MM.1S (cell line): ENCODE measurements around the gene UBASH3A.

ENCODE experiments used
- DNase-seq: peaks from one replicate; pipeline ENCODE4 v3.0.0-alpha.2; 2015
- H2AFZ ChIP-seq: fragments of 300-600 bp; sonication (generic); 2 replicates; pipeline ENCODE4 v1.6.0; 2016; ENCODE audit warnings: antibody characterized with exemption, low read length
- H3F3A ChIP-seq: fragments of 300-600 bp; sonication (generic); 2 replicates; pipeline ENCODE4 v1.6.1; 2016; ENCODE audit warnings: mild to moderate bottlenecking, antibody characterized with exemption, low read length, moderate library complexity, mixed read lengths; ENCODE audit not compliant: insufficient read depth
- H3K27ac ChIP-seq: fragments of 300-600 bp; sonication (generic); 2 replicates; pipeline ENCODE4 v1.5.1; 2016; ENCODE audit warnings: mild to moderate bottlenecking, low read length
- H3K27me3 ChIP-seq: fragments of 300-600 bp; sonication (generic); replicated peaks from 2 replicates; pipeline ENCODE4 v1.6.0; 2016; ENCODE audit warnings: low read length; ENCODE audit not compliant: insufficient read depth
- H3K36me3 ChIP-seq: fragments of 300-600 bp; sonication (generic); replicated peaks from 2 replicates; pipeline ENCODE4 v1.6.1; 2016; ENCODE audit warnings: mild to moderate bottlenecking, low read length, mixed read lengths; ENCODE audit not compliant: insufficient read depth
- H3K4me1 ChIP-seq: fragments of 300-600 bp; sonication (generic); 2 replicates; pipeline ENCODE4 v1.6.1; 2016; ENCODE audit warnings: low read length, mixed read lengths
- H3K4me2 ChIP-seq: fragments of 300-600 bp; sonication (generic); 2 replicates; pipeline ENCODE4 v1.6.0; 2016; ENCODE audit warnings: low read depth, low read length
- H3K4me3 ChIP-seq: fragments of 300-600 bp; sonication (generic); 2 replicates; pipeline ENCODE4 v1.5.1; 2016; ENCODE audit warnings: low read length, mixed read lengths
- H3K79me2 ChIP-seq: fragments of 300-600 bp; sonication (generic); 2 replicates; pipeline ENCODE4 v1.6.1; 2016; ENCODE audit warnings: mixed run types, low read length, mixed read lengths
- H3K9ac ChIP-seq: fragments of 300-600 bp; sonication (generic); 2 replicates; pipeline ENCODE4 v1.6.1; 2016; ENCODE audit warnings: low read length, mixed read lengths
- H3K9me2 ChIP-seq: fragments of 300-600 bp; sonication (generic); replicated peaks from 2 replicates; pipeline ENCODE4 v1.6.1; 2016; ENCODE audit warnings: mild to moderate bottlenecking, low read length, mixed read lengths; ENCODE audit not compliant: insufficient read depth
- H3K9me3 ChIP-seq: fragments of 300-600 bp; sonication (generic); replicated peaks from 2 replicates; pipeline ENCODE4 v1.6.1; 2016; ENCODE audit warnings: mild to moderate bottlenecking, low read length, mixed read lengths; ENCODE audit not compliant: insufficient read depth
- H4K20me1 ChIP-seq: fragments of 300-600 bp; sonication (generic); 2 replicates; pipeline ENCODE4 v1.6.1; 2016; ENCODE audit warnings: mild to moderate bottlenecking, low read length, moderate library complexity, mixed read lengths; ENCODE audit not compliant: insufficient read depth
- EZH2 ChIP-seq: fragments of 300-600 bp; sonication (generic); optimal IDR thresholded peaks from 2 replicates; pipeline ENCODE3; 2017; ENCODE audit warnings: low read depth, mild to moderate bottlenecking, antibody characterized with exemption, low read length, mixed read lengths
- EZH2phosphoT487 ChIP-seq: fragments of 300-600 bp; sonication (generic); IDR thresholded peaks from 2 replicates; pipeline ENCODE4 v1.6.1; 2018; ENCODE audit warnings: antibody characterized with exemption, low read length
- TF ChIP-seq, protein P1 (sequence below): fragments of 300-600 bp; sonication (generic); IDR thresholded peaks from 2 replicates; pipeline ENCODE4 v1.5.1; 2016; ENCODE audit warnings: antibody characterized with exemption, low read length, mixed read lengths

Gene UBASH3A

DNA sequence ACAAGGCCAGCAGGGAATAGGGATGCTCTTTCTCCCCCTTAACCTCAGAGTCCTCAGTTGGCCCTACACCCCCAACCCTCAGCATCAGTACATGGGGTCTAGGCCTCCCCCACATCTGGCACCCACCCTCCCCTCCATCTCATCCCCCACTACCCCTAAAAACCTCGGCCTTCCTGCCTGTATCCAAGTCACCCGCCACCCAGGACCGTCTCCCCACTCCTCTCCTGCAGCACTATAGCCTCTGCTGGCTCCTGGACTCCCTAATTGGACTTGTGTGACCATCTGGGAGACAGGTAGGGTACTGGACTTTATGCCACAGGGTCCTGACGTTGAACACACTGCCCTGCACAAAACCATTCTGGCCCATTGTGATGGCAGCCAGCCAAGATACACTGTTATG lies 86.3 kb downstream of the UBASH3A start:
- Histone ChIP-seq H3K9ac (no peak overlapping the region), H3K27ac (no peak overlapping the region), H3K79me2 (no peaks in the 10 kb centered on the region), H4K20me1 (no peaks in the 10 kb centered on the region), H3F3A (no peaks in the 10 kb centered on the region), H3K27me3 (peaks cover 72% of the 10 kb centered on the region), H3K4me1 (peaks cover under 1% of the 10 kb centered on the region; the same call in 1 of the 2 replicates), H3K36me3 (no peaks in the 10 kb centered on the region), H3K4me2 (no peak overlapping the region), H3K9me3 (no peaks in the 10 kb centered on the region), H2AFZ (no peak overlapping the region), H3K9me2 (no peaks in the 10 kb centered on the region), H3K4me3 (no peak overlapping the region)
- TF ChIP-seq, protein P1, sequence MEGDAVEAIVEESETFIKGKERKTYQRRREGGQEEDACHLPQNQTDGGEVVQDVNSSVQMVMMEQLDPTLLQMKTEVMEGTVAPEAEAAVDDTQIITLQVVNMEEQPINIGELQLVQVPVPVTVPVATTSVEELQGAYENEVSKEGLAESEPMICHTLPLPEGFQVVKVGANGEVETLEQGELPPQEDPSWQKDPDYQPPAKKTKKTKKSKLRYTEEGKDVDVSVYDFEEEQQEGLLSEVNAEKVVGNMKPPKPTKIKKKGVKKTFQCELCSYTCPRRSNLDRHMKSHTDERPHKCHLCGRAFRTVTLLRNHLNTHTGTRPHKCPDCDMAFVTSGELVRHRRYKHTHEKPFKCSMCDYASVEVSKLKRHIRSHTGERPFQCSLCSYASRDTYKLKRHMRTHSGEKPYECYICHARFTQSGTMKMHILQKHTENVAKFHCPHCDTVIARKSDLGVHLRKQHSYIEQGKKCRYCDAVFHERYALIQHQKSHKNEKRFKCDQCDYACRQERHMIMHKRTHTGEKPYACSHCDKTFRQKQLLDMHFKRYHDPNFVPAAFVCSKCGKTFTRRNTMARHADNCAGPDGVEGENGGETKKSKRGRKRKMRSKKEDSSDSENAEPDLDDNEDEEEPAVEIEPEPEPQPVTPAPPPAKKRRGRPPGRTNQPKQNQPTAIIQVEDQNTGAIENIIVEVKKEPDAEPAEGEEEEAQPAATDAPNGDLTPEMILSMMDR = no peak
- no peak for DNase-seq

DNA sequence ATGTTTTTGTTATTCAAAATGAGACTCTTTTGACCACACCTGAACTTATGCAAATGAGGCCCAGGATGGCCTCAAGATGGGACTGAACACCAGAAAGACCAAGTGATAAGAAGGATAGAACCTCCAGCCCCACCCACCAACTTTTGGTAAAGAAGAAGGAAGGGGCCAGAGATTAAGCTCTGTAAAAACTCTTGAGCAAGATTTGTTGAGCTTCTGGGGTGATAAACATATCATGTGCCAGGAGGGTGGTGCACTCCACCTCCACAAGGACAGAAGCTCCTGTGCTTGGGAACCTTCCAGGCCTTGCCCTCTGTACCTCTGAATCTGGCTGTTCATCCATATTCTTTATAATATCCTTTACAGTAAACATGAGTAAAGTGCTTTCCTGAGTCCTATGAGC lies 87.0 kb downstream of the UBASH3A start:
- Histone ChIP-seq H3K4me2 (no peak overlapping the region), H4K20me1 (no peaks in the 10 kb centered on the region), H3K36me3 (no peaks in the 10 kb centered on the region), H3K9me3 (no peaks in the 10 kb centered on the region), H3K9ac (no peak overlapping the region), H3K79me2 (no peaks in the 10 kb centered on the region), H3K9me2 (no peaks in the 10 kb centered on the region), H3F3A (peaks cover 4% of the 10 kb centered on the region; the same call in 1 of the 2 replicates), H3K4me3 (no peak overlapping the region), H3K27ac (no peak overlapping the region), H2AFZ (no peak overlapping the region), H3K4me1 (peaks cover 7% of the 10 kb centered on the region), H3K27me3 (peaks cover 72% of the 10 kb centered on the region)
- TF ChIP-seq EZH2phosphoT487 = no peak
- no peak for TF ChIP-seq EZH2
- TF ChIP-seq, protein P1 = no peak
- no peak for DNase-seq

DNA sequence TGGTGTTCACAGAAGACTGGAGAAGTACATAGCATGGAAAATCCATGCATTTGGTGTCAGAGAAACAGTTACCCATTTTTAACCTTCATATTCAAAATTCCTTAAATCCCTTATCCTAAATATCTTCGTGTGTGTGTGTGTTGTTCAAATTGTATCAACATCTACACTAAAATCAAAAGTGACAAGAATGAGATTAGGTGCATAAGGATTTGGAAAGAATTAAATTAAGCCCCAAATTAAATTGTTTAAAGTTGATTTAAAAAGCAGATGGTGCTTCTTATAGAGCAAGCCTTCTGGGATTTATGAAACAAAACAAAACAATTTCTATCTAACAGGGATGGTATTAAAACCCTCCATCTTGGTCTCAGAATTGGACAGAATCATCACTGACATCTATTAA lies 87.6 kb downstream of the UBASH3A start:
- Histone ChIP-seq H4K20me1 (no peaks in the 10 kb centered on the region), H3K4me3 (no peak overlapping the region), H2AFZ (no peak overlapping the region), H3K9ac (no peak overlapping the region), H3K27ac (no peak overlapping the region), H3K36me3 (no peaks in the 10 kb centered on the region), H3K9me3 (no peaks in the 10 kb centered on the region), H3K27me3 (peaks cover 66% of the 10 kb centered on the region), H3F3A (peaks cover 6% of the 10 kb centered on the region; the same call in 1 of the 2 replicates), H3K4me2 (no peak overlapping the region), H3K9me2 (no peaks in the 10 kb centered on the region), H3K79me2 (no peaks in the 10 kb centered on the region), H3K4me1 (peaks cover 7% of the 10 kb centered on the region)
- TF ChIP-seq EZH2phosphoT487 (no peak), EZH2 (no peak)
- TF ChIP-seq, protein P1 = no peak
- no peak for DNase-seq
